HAP-1 (cell line): ENCODE data around the gene ECM1.
A peak's percentile ranks its signal among the peaks of the same experiment; 100 is the strongest.

Experiments
- DNase-seq, 2 experiments: peaks; one replicate each; pipeline ENCODE4 v3.0.0-alpha.2; 2016 to 2020; ENCODE audit warnings: low spot score in 2 of 2
- H3K27me3 ChIP-seq: fragments of 250-450 bp; sonication (Bioruptor Pico); 2 replicates; pipeline ENCODE4 v1.5.1; 2020; ENCODE audit warnings: low read depth, mild to moderate bottlenecking, moderate library complexity
- H3K36me3 ChIP-seq: fragments of 250-450 bp; sonication (Bioruptor Pico); replicated peaks from 2 replicates; pipeline ENCODE4 v1.5.1; 2020; ENCODE audit warnings: mild to moderate bottlenecking
- H3K4me1 ChIP-seq: fragments of 250-450 bp; sonication (Bioruptor Pico); 2 replicates; pipeline ENCODE4 v1.5.1; 2020; ENCODE audit warnings: mild to moderate bottlenecking
- H3K4me3 ChIP-seq: fragments of 250-450 bp; sonication (Bioruptor Pico); 2 replicates; pipeline ENCODE4 v1.5.1; 2020; ENCODE audit warnings: mild to moderate bottlenecking, moderate library complexity
- H3K9me3 ChIP-seq: fragments of 250-450 bp; sonication (Bioruptor Pico); 2 replicates; pipeline ENCODE4 v1.5.1; 2020; ENCODE audit warnings: mild to moderate bottlenecking, moderate library complexity
- in situ Hi-C: fragments of 300-500 bp; cut with MboI; formaldehyde crosslinking; loops from 3 replicates; pipeline ENCODE4 v1.14.3; 2020; ENCODE audit warnings: low sequenced_read_pairs, inconsistent platforms, mixed read lengths

ECM1 gene

GRCh38 chr1:150553392-150554085, 45.6 kb downstream of the ECM1 start:
- no peaks in the 10 kb centered on the region for H3K27me3 ChIP-seq
- H3K36me3 ChIP-seq, result no peaks in the 10 kb centered on the region
- no peak for DNase-seq
- in situ Hi-C loops, result no loop called here
- H3K4me1 ChIP-seq, result peaks cover 2% of the 10 kb centered on the region
- H3K4me3 ChIP-seq, result no peak overlapping the region
- no peaks in the 10 kb centered on the region for H3K9me3 ChIP-seq

- in situ Hi-C loops, result no loop called here
- DNase-seq, result no peak
- Histone ChIP-seq H3K27me3 (no peaks in the 10 kb centered on the region), H3K36me3 (no peaks in the 10 kb centered on the region), H3K4me1 (no peaks in the 10 kb centered on the region), H3K9me3 (no peaks in the 10 kb centered on the region), H3K4me3 (no peak overlapping the region)
These were observed 46.2 kb downstream of the ECM1 start for GRCh38 chr1:150554086-150554452.

GRCh38 chr1:150555198-150555970, 47.5 kb downstream of the ECM1 start:
- in situ Hi-C loops, result no loop called here
- H3K9me3 ChIP-seq, result no peaks in the 10 kb centered on the region
- H3K27me3 ChIP-seq, result no peaks in the 10 kb centered on the region
- H3K36me3 ChIP-seq, result no peaks in the 10 kb centered on the region
- no peak overlapping the region for H3K4me3 ChIP-seq
- no peak for DNase-seq
- H3K4me1 ChIP-seq, result 0 out of 2 replicates have a peak, but pooled peaks cover 2% of the 10 kb centered on the region

- Histone ChIP-seq H3K4me3 (no peak overlapping the region), H3K9me3 (no peaks in the 10 kb centered on the region), H3K36me3 (no peaks in the 10 kb centered on the region), H3K27me3 (no peaks in the 10 kb centered on the region), H3K4me1 (0 out of 2 replicates have a peak, but pooled peaks cover 2% of the 10 kb centered on the region)
- no peak for DNase-seq
- in situ Hi-C loops, result no loop called here
These were observed 48.3 kb downstream of the ECM1 start for GRCh38 chr1:150555971-150556865.

- H3K36me3 ChIP-seq, result no peaks in the 10 kb centered on the region
- DNase-seq, result no peak
- peaks cover 9% of the 10 kb centered on the region for H3K4me1 ChIP-seq
- no peaks in the 10 kb centered on the region for H3K9me3 ChIP-seq
- in situ Hi-C loops, result no loop called here
- no peaks in the 10 kb centered on the region for H3K27me3 ChIP-seq
- no peak overlapping the region for H3K4me3 ChIP-seq
These were observed 49.2 kb downstream of the ECM1 start for GRCh38 chr1:150557065-150557600.

- Histone ChIP-seq H3K36me3 (no peaks in the 10 kb centered on the region), H3K27me3 (no peaks in the 10 kb centered on the region), H3K9me3 (no peaks in the 10 kb centered on the region), H3K4me3 (no peak overlapping the region), H3K4me1 (peaks cover 16% of the 10 kb centered on the region)
- DNase-seq, result no peak
- in situ Hi-C loops, result no loop called here
These were observed 49.9 kb downstream of the ECM1 start for GRCh38 chr1:150557813-150558212.

- Histone ChIP-seq H3K27me3 (no peaks in the 10 kb centered on the region), H3K4me1 (peaks cover 20% of the 10 kb centered on the region), H3K4me3 (no peak overlapping the region), H3K36me3 (no peaks in the 10 kb centered on the region), H3K9me3 (no peaks in the 10 kb centered on the region)
- no peak for DNase-seq
- in situ Hi-C loops, result no loop called here
These were observed 50.4 kb downstream of the ECM1 start for GRCh38 chr1:150558303-150558704.

- peak in 1 of 2 experiments; percentile 12 for DNase-seq
- Histone ChIP-seq H3K36me3 (no peaks in the 10 kb centered on the region), H3K9me3 (no peaks in the 10 kb centered on the region), H3K4me1 (peaks cover 20% of the 10 kb centered on the region), H3K4me3 (no peak overlapping the region), H3K27me3 (no peaks in the 10 kb centered on the region)
- in situ Hi-C loops, result no loop called here
These were observed 51.1 kb downstream of the ECM1 start for GRCh38 chr1:150558761-150559655.

- H3K27me3 ChIP-seq, result no peaks in the 10 kb centered on the region
- no peaks in the 10 kb centered on the region for H3K9me3 ChIP-seq
- H3K4me1 ChIP-seq, result peaks cover 20% of the 10 kb centered on the region
- no peak for DNase-seq
- no peak overlapping the region for H3K4me3 ChIP-seq
- no peaks in the 10 kb centered on the region for H3K36me3 ChIP-seq
- in situ Hi-C loops, result no loop called here
These were observed 51.7 kb downstream of the ECM1 start for GRCh38 chr1:150559656-150560010.

- peaks cover 20% of the 10 kb centered on the region for H3K4me1 ChIP-seq
- H3K27me3 ChIP-seq, result no peaks in the 10 kb centered on the region
- peak; percentile 50 to 89 for DNase-seq
- no peaks in the 10 kb centered on the region for H3K36me3 ChIP-seq
- no peaks in the 10 kb centered on the region for H3K9me3 ChIP-seq
- in situ Hi-C loops, result no loop called here
- no peak overlapping the region for H3K4me3 ChIP-seq
These were observed 52.1 kb downstream of the ECM1 start for GRCh38 chr1:150560011-150560438.

GRCh38 chr1:150560576-150561253, 52.8 kb downstream of the ECM1 start:
- DNase-seq, result peak; percentile 82 to 94

GRCh38 chr1:150561254-150561973, 53.5 kb downstream of the ECM1 start:
- in situ Hi-C loops, result no loop called here
- Histone ChIP-seq H3K4me3 (peak overlapping the region; percentile 42), H3K36me3 (no peaks in the 10 kb centered on the region), H3K27me3 (no peaks in the 10 kb centered on the region), H3K4me1 (peaks cover 20% of the 10 kb centered on the region), H3K9me3 (no peaks in the 10 kb centered on the region)
- DNase-seq, result peak; percentile 94

More at GRCh38 chr1:150560576-150561253, 52.8 kb downstream of the ECM1 start:
- Histone ChIP-seq H3K4me1 (peaks cover 20% of the 10 kb centered on the region), H3K4me3 (peak overlapping the region; percentile 42), H3K9me3 (no peaks in the 10 kb centered on the region), H3K27me3 (no peaks in the 10 kb centered on the region), H3K36me3 (no peaks in the 10 kb centered on the region)
- in situ Hi-C loops, result no loop called here
